Heart left ventricle (tissue), 13 donors: ENCODE results near the gene ATP6V0E2.

Experiments used
- CTCF ChIP-seq, 12 donors: fragments of 200-600 bp; sonication (generic) in 4 of 12; IDR thresholded peaks; one replicate each; pipeline versions ENCODE4 v1.5.0 to v1.8.0; 2018 to 2022; ENCODE audit warnings: antibody characterized with exemption in 12 of 12, mild to moderate bottlenecking in 5 of 12
- POLR2A ChIP-seq, 2 donors: fragments of 450-650 bp; IDR thresholded peaks; one replicate each; pipeline ENCODE4 v1.6.1; 2017; ENCODE audit warnings: antibody characterized with exemption in 2 of 2, mild to moderate bottlenecking in 2 of 2, moderate library complexity in 2 of 2
- donor health status: ischemic (EF 13 %, LVEDD 7.1; RV severe dilation, severe dysfunction).
- donor health status: DM: no; HTN: yes; CAD: no.
- donor health status: DM: no; HTN: no; CAD: no.
- donor health status: ischemic (EF 25% LVEDD 6.9; RV normal size, moderate dysfunction).
- donor health status: ischemic (EF 25% LVEDD 5.7; RV mildly dilated, moderate dysfunction).
- donor health status: ischemic (EF 35%, LVEDD 5.7; RV mildly dilated, moderate dysfunction).
- donor health status: nonischemic (EF 11% LVEDD 7.7; RV severe dilation, severe dysfunction).
- donor health status: DM: yes; HTN: yes; CAD: no.
- donor health status: PGD.
- donor health status: ischemic (EF 29% LVEDD 5.4; RV normal size, mild dysfunction).
- donor health status: nonischemic (EF 23%, LVEDD 6.1; RV moderate dilation, normal function).

- no peak for TF ChIP-seq CTCF (IDR thresholded peaks at IDR 0.05)
- no peak for TF ChIP-seq POLR2A (IDR thresholded peaks at IDR 0.05)
Observed at GRCh38 chr7:149850716-149851115, 23.1 kb upstream of the ATP6V0E2 start.
